ENCODE measurements around the gene DNAI7.

DNAI7 gene

DNA sequence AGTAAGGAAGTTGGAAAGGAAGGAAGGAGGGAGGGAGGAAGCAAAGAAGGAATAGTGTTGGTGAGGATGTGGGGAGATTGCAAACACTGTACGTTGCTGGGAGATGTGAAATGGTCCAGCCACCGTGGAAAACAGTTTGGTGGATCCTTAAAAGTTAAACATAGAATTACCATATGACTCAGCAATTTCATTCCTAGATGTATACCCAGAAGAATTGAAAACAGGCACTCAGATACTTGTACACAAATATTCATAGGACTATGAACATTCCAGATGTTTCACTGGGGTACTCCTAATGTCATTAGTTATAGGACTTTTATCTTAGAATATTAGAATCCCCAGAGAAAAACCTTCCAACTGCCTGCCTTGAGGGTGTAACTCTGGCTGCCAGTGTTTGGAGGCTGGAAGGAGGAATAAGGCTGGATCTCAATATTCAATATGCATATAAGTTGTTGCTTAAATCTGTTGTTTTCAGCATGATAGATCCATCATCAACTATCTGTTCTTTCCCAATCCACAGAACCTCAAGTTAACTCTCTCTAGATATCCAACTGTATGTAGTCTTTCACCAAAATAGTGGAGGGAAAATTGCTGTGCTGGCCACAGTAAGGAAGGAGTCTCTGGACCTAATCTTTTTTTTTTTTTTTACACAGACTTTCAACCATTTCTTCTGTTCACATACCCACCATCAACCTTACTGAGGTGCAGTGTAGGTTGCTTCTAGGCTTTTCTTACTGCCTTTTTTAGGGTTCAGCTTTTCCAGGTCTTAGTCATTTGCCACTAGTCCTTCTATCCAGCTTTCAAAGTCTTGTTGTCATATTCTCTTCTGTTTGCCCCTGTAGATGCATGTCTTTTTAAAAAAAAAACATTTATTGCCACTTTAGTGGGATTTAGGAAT is 94.5 kb downstream of the DNAI7 start:
- no peak for DNase-seq (ENCODE audit: low spot score)

DNA sequence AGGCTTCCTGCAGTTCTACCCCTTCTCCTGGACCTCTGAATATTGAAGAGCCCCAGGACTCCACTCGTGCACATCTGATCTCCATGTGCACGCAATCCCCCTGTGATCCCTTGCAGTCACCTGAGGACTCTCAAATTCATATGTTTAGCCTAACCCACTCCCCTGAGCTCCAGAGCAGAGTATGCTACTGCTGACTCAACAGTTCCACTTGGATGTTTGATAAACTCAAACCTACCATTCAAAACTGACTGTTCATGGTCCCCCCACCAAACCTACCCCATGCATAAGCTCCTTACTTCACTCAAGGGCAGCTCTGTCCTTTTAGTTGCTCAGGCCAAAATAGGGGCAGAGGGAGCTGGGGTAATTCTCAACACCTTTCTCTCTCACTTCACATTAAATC is 96.0 kb downstream of the DNAI7 start:
- DNase-seq (ENCODE audit: low spot score): no peak

DNA sequence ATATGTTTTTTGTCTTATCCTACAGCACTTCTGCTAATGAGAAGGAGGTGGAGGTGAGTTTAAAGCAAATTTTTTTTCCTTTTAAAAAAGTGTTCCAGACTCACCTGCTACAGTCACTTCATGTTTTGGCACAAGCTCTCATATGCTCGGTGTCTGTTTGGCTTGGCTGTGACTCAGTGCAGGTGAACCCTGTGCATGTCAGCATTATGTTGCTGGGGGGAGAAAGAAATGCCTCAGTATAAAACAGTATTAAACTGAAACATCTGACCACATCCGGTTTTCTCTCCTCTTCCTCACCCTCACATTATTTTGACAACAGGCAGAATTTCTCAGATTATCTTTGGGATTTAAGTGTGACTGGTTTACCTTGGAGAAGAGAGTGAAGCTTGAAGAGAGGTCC is 105.2 kb downstream of the DNAI7 start:
- DNase-seq (ENCODE audit: low spot score): no peak

DNA sequence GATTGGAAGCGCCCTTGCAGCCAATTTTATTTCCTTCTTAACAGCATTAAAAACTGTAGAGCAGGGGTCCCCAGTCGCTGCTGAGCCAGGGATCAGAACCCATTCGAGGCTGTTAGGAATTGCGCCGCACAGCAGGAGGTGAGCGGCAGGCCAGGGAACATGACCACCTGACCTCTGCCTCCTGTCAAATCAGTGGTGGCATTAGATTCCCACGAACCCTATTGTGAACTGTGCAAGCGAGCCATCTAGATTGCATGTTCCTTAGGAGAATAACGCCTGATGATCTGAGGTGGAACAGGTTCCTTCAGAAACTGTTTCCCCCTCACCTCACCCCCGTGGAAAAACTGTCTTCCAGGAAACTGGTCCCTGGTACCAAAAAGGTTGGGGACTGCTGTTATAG is 107.4 kb downstream of the DNAI7 start:
- DNase-seq (ENCODE audit: low spot score): no peak

DNA sequence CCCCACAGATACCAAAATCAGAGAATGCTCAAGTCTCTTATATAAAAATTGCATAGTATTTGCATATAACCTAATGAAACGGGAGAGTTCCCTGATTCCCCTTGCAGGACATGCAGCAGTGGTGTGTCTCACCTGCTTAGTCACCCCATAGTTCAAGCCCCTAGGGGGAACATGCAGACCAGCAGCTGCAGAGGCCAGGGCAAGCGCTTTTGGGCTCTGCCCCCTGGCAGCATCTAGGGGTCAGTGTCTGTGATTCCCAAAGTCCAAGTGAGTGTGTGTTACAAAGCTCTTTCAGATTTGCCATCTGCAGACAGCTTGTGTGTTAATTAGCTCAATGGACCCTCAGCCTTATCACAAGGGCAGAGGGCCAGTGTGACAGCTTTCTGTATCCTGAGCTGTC is 110.1 kb downstream of the DNAI7 start:
- DNase-seq (ENCODE audit: low spot score): no peak

DNA sequence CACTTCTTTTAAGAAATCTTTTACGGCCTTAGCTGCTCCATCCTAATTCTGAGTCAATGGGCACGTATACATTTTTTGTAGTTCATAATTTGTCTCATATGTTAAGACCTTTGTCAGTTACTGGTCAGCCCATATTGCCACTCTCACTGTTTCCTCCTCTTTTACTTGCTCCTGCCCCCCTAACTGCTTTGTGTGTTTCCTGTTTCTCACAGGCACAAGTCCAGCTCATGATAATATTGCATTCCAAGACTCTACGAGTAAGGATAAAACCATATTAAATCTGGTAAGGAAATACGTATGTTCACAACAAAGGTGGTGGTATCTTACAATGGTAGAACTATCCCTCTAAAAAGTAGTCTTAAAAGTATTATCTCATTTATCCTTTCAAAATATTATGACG is 111.7 kb downstream of the DNAI7 start:
- no peak for DNase-seq (ENCODE audit: low spot score)

DNA sequence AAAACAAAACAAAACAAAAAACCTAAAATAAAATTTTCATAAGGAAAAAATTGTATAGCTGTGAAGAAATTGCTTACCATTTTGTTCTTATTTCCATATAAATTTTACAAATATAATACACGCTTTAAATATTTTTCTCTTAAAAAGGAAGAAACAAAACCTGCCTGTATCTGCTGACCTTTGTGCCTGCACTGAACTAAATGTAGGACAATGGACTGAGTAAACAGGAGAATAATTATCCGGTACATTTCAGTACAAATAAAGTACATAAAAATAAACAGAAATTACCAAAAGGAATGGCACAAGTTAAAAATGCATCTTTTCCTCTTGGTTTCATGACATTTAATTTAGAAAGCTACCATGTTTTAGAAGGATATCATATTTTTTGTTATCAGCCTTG is 112.3 kb downstream of the DNAI7 start:
- no peak for DNase-seq (ENCODE audit: low spot score)

DNA sequence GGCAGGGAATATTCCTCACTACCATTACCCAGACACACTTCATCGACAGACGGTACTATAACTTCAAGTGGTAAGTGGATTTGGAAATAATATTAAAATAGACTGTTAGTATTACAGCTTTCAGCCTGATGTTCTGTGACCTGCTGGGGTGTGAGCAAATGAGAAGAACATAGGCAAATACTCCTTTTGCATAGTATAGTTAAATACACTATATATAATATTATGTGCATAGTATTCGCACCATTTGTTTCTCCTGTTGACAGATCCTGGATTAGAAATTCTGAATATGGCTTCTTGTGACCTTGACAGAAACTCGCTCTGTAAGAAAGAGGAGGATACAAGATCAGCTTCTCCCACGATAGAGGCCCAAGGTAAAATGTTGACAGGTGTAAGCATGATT is 115.6 kb downstream of the DNAI7 start:
- DNase-seq (ENCODE audit: low spot score): no peak

DNA sequence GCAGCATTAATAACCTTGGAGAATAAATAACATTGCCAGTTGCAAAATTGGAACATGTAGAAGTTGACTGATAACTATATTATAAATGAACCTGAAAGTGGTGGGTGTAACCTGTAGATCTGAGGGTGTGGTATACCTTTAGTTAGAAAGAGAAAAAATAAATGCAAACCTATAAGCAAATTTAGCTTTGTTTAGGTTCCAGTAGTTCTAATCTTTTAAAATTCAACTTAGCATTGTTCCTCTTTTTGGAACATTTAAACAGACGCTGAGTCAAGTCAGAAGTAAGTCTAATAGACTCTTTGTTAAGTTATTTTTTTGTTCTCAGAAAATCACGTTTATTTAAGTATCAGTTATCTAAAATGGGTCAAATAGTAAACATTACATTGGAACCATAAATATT is 120.0 kb downstream of the DNAI7 start:
- no peak for DNase-seq (ENCODE audit: low spot score)

DNA sequence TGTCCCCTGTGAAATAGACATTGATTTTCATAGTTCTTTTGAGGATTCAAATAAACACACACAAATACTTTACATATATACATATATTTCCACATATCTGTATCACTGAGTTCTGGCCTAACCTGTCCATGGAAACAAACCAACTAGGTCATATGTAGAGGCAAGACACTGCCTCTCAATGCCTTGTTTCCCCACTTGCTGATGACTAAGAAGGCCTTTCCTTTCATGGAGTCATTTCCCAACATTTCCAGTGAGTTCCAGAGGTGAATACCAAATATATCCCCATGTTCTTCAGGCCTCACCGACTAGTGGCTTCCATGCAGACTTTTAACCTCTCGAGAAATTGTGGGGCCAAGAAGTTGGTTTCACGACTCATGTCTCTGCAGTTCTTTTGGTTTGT is 120.8 kb downstream of the DNAI7 start:
- DNase-seq (ENCODE audit: low spot score): no peak

DNA sequence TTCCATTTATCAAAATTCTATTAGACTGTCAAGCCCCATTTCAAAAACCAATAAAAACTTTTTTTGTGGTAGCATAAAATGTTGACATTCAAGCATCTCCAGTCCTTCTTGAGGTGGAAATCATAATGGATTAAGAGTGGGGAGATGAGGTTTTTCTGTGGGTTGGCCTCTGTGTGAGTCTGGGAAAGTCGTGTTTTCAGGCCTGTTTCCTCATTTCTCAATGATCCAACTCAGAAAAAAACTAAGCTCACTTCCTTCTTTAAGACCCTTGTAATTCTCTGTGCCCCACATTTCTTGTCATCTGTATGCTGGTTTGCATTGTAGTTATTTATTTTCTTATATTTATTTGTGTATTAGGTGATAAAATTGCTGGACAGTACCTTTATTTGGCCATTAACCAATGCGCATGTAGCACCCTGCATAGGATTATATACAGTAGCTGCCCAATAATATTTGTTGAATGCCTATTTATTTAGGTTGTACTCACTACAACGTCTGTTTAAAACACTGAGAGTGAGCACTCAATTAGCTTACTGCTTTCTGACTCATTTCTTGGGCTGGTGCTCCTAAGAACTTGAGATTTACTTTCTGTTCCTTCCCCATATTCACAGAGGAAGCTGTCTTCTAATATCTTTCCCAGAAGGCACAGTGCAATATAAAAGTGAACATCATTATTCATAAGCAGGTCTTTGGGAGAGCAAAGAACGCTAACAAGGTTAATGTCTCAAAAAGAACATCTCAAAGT is 121.9 kb downstream of the DNAI7 start:
- DNase-seq (ENCODE audit: low spot score): no peak

DNA sequence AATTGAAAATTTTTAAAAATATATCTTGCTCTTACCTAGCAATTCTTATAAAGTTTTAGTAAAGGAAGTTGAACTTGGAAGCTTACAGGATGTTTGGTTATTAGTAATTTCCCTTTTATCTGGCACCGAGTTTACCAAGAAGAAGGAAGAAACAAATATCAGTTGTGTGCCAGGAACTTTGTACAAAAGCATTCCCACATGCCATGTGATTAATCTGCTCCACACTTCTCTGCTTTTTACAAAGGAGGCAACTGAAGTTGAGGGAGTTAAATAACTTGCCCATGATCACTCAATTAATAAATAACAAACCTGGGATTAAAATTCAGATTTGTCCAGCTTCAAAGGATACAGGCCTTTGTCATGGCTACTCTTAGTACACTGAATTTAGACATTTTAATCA is 123.6 kb downstream of the DNAI7 start:
- DNase-seq (ENCODE audit: low spot score): no peak

DNA sequence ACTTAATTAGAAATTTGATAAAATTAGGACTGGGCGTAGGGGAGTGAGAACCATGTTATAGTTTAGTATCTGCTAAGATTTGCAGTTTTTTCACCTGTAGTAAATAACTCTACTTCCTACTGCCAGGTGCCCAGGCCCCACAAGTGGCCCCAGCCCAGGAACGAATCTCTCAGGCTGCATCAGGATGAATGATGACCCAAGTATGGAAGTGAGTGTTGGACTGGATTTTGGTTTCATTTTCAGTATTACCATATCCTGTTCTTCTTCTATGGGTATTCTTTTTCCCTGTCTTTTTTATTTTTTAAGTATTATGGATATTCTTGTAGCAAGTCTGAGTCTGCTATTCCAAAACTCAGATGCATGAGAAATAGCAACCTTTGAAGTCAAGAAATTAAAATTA is 125.7 kb downstream of the DNAI7 start:
- no peak for DNase-seq (ENCODE audit: low spot score)

DNA sequence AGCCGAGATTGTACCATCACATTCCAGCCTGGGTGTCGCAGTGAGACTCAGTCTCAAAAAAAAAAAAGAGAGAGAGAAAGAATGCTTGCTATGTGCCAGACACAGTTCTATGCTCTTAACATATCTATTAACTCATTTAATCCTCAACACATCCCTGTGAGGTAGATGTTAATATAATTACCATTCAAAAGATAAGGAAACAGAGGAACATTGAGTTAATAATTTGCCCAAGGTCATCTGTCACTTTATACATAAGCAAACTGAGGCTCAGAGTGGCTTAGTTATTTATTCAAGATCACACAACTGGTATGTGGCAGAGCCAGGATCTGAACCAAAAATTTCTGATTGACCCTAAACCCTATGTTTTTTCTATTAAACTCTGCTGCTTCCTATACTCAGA is 129.9 kb downstream of the DNAI7 start:
- no peak for DNase-seq (ENCODE audit: low spot score)

DNA sequence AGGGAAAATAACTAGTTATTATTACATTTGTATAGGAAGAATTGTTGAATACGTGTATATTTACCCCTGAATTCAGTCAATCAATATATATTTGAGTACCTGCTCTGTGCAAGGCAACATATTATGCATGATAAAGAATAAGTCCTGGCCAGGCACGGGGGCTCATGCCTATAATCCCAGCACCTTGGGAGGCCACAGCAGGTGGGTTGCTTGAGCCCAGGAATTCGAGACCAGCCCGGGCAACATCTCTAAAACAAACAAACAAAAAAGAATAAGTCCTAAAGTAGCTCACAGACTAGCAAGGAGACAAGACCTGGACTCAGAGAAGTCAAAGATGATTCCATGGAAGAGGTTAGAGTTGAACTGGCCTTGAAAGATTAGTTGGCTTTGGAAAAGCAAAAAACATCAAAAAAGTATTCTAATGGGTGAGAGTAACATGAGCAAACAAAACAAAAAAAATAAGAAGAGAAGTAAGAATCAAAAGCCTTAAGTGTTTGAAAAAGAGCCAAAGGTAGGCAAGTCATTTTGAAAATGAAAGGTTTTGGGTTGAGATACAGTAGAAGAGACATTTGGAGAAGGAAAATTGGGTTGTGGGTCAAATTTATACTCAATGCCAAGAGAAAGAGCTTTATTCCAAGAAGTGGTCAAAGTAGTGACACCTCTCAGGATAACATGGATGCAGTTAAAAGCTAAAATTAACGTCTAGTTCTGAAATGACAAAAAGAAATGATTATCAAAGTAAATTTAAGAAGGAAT is 130.9 kb downstream of the DNAI7 start:
- no peak for DNase-seq (ENCODE audit: low spot score)

DNA sequence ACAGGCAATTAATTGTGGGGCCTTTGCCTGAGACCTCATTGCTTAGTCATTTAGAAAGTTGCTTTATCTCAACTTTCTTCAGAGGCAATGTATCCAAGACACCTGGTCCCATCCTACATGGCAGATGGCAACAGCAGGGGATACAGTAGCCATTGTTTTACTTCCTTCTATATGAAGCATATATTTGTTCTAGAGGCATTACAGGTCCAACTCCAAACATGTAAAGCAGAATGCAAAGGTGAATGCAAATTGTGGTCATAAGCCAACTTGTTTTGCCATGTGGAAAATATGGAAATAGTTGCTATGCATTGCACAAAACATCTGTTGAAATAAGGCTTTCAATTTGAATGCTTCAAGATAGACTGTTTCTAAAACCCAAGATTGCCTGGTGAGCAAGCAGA is 136.3 kb downstream of the DNAI7 start:
- DNase-seq (ENCODE audit: low spot score): no peak
